ENCODE measurements around the gene PHYHIPL. TPM values are rescaled to one million over a fixed set of nuclear protein-coding genes. Genes with fewer than 3 reads are reported as not detected.

The PHYHIPL gene
- total RNA-seq, 1 experiment from 2014 or later, result not detected

- CTCF ChIA-PET, result no interaction called here
- H3K9me3 ChIP-seq (ENCODE audit: low read length), result no peaks in the 10 kb centered on the region
- no peak overlapping the region for H2AFZ ChIP-seq (ENCODE audit: low read length)
- no peak overlapping the region for H3K4me2 ChIP-seq (ENCODE audit: low read length)
- H3K27ac ChIP-seq (ENCODE audit: low read length), result no peak overlapping the region
- H3K27me3 ChIP-seq (ENCODE audit: low read length), result peaks cover 29% of the 10 kb centered on the region
- no TSS peak for BruUV-seq (replicated peaks)
- H3K9ac ChIP-seq (ENCODE audit: low read length), result no peak overlapping the region
- H4K20me1 ChIP-seq (ENCODE audit: low read length), result no peaks in the 10 kb centered on the region
- H3K36me3 ChIP-seq (ENCODE audit: low read depth, low read length), result no peaks in the 10 kb centered on the region
- TF ChIP-seq EZH2phosphoT487 (IDR thresholded peaks at IDR 0.05; ENCODE audit: borderline replicate concordance, low read length) (no peak), EZH2 (IDR thresholded peaks at IDR 0.05; ENCODE audit: low read length, unreplicated experiment) (no peak), CTCF (conservative IDR thresholded peaks at IDR 0.05; ENCODE audit: low read depth, low read length) (no peak)
- H3F3A ChIP-seq (ENCODE audit: low read length, unreplicated experiment), result no peaks in the 10 kb centered on the region
- ATAC-seq (no peak), DNase-seq (no peak)
- intact Hi-C loops (cut with micrococcal nuclease), result no loop called here
- POLR2A ChIA-PET (ENCODE audit: unreplicated experiment), result no interaction called here
- no peaks in the 10 kb centered on the region for H3K79me2 ChIP-seq (ENCODE audit: low read length)
- H3K4me1 ChIP-seq (ENCODE audit: insufficient read depth, low read length), result no peaks in the 10 kb centered on the region
- H3K4me3 ChIP-seq (ENCODE audit: low read length), result no peak overlapping the region
- no peaks in the 10 kb centered on the region for H3K9me2 ChIP-seq (replicated peaks; ENCODE audit: low read length)
Measured at GRCh38 chr10:59179068-59179467, 2.6 kb downstream of the PHYHIPL start.

- ATAC-seq, result no peak
- no peaks in the 10 kb centered on the region for H3K9me2 ChIP-seq (replicated peaks; ENCODE audit: low read length)
- TF ChIP-seq EZH2 (IDR thresholded peaks at IDR 0.05; ENCODE audit: low read length, unreplicated experiment) (no peak), EZH2phosphoT487 (IDR thresholded peaks at IDR 0.05; ENCODE audit: borderline replicate concordance, low read length) (no peak), CTCF (conservative IDR thresholded peaks at IDR 0.05; ENCODE audit: low read depth, low read length) (no peak)
- no peak overlapping the region for H3K9ac ChIP-seq (ENCODE audit: low read length)
- no peak overlapping the region for H2AFZ ChIP-seq (ENCODE audit: low read length)
- no peak overlapping the region for H3K4me2 ChIP-seq (ENCODE audit: low read length)
- H3K4me1 ChIP-seq (ENCODE audit: insufficient read depth, low read length), result no peaks in the 10 kb centered on the region
- no peaks in the 10 kb centered on the region for H3K9me3 ChIP-seq (ENCODE audit: low read length)
- intact Hi-C loops (cut with micrococcal nuclease), result loop anchor here (1.0 to 2.0 kb wide), 3 partner anchors 228 to 650 kb away; no protein-coding TSS in a partner anchor
- no peaks in the 10 kb centered on the region for H3F3A ChIP-seq (ENCODE audit: low read length, unreplicated experiment)
- H3K36me3 ChIP-seq (ENCODE audit: low read depth, low read length), result no peaks in the 10 kb centered on the region
- H3K27ac ChIP-seq (ENCODE audit: low read length), result no peak overlapping the region
- H4K20me1 ChIP-seq (ENCODE audit: low read length), result no peaks in the 10 kb centered on the region
- H3K4me3 ChIP-seq (ENCODE audit: low read length), result no peak overlapping the region
- peaks cover 13% of the 10 kb centered on the region for H3K27me3 ChIP-seq (ENCODE audit: low read length)
- H3K79me2 ChIP-seq (ENCODE audit: low read length), result no peaks in the 10 kb centered on the region
- ChIA-PET CTCF (no interaction called here), POLR2A (ENCODE audit: unreplicated experiment) (no interaction called here)
- DNase-seq, result no peak
- BruUV-seq (replicated peaks), result no TSS peak
Measured at GRCh38 chr10:59180689-59181270, 4.3 kb downstream of the PHYHIPL start.

- CTCF ChIA-PET, result interaction anchor here (0.6 kb wide), 2 partner anchors 196 to 230 kb away, joined by 3 read pairs; no protein-coding TSS in a partner anchor
- intact Hi-C loops (cut with micrococcal nuclease), result loop anchor here (1.0 to 2.0 kb wide), 3 partner anchors 229 to 651 kb away; no protein-coding TSS in a partner anchor
- ATAC-seq, result peak; percentile 96
Measured at GRCh38 chr10:59181668-59182067, 5.2 kb downstream of the PHYHIPL start.

More at GRCh38 chr10:59181668-59182067, 5.2 kb downstream of the PHYHIPL start:
- H3K9me2 ChIP-seq (replicated peaks; ENCODE audit: low read length), result no peaks in the 10 kb centered on the region
- H3K27me3 ChIP-seq (ENCODE audit: low read length), result peaks cover 6% of the 10 kb centered on the region
- BruUV-seq (replicated peaks), result no TSS peak
- H4K20me1 ChIP-seq (ENCODE audit: low read length), result no peaks in the 10 kb centered on the region
- no peaks in the 10 kb centered on the region for H3K36me3 ChIP-seq (ENCODE audit: low read depth, low read length)
- no peaks in the 10 kb centered on the region for H3F3A ChIP-seq (ENCODE audit: low read length, unreplicated experiment)
- peak; percentile 89 for TF ChIP-seq CTCF (conservative IDR thresholded peaks at IDR 0.05; ENCODE audit: low read depth, low read length)
- TF ChIP-seq EZH2phosphoT487 (IDR thresholded peaks at IDR 0.05; ENCODE audit: borderline replicate concordance, low read length), result no peak
- H3K4me2 ChIP-seq (ENCODE audit: low read length), result no peak overlapping the region
- no peak overlapping the region for H2AFZ ChIP-seq (ENCODE audit: low read length)
- POLR2A ChIA-PET (ENCODE audit: unreplicated experiment), result no interaction called here
- no peak overlapping the region for H3K4me3 ChIP-seq (ENCODE audit: low read length)
- H3K79me2 ChIP-seq (ENCODE audit: low read length), result no peaks in the 10 kb centered on the region
- no peaks in the 10 kb centered on the region for H3K9me3 ChIP-seq (ENCODE audit: low read length)
- no peak overlapping the region for H3K9ac ChIP-seq (ENCODE audit: low read length)
- H3K27ac ChIP-seq (ENCODE audit: low read length), result no peak overlapping the region
- H3K4me1 ChIP-seq (ENCODE audit: insufficient read depth, low read length), result no peaks in the 10 kb centered on the region
- DNase-seq, result peak; percentile 80

Data from PC-3 (cell line).